Liver (tissue), 3 donors: ENCODE data around the gene PIGW.
A peak's percentile ranks its signal among the peaks of the same experiment; 100 is the strongest.

ENCODE experiments used
- ATF3 ChIP-seq: IDR thresholded peaks from 2 replicates; pipeline ENCODE4 v1.6.1; 2016; ENCODE audit warnings: antibody characterized with exemption
- EGR1 ChIP-seq, 2 donors: IDR thresholded peaks; 2 replicates each; pipeline ENCODE4 v1.6.1; 2016 to 2018; ENCODE audit warnings: antibody characterized with exemption in 2 of 2, low read depth in 2 of 2
- FOXA1 ChIP-seq: IDR thresholded peaks from 2 replicates; pipeline ENCODE4 v1.6.1; 2016; ENCODE audit warnings: antibody characterized with exemption
- HNF4G ChIP-seq: IDR thresholded peaks from 2 replicates; pipeline ENCODE4 v1.6.1; 2016; ENCODE audit warnings: antibody characterized with exemption
- RAD21 ChIP-seq, 2 donors: IDR thresholded peaks; 2 replicates each; pipeline ENCODE4 v1.6.1; 2016; ENCODE audit warnings: antibody characterized with exemption in 2 of 2, mild to moderate bottlenecking in 2 of 2
- REST ChIP-seq: IDR thresholded peaks from 2 replicates; pipeline ENCODE4 v1.6.1; 2016; ENCODE audit warnings: antibody characterized with exemption, mild to moderate bottlenecking
- RXRA ChIP-seq, 2 donors: IDR thresholded peaks; 2 replicates each; pipeline ENCODE4 v1.6.1; 2017 to 2018; ENCODE audit warnings: antibody characterized with exemption in 2 of 2, mild to moderate bottlenecking in 1 of 2
- SP1 ChIP-seq: IDR thresholded peaks from 2 replicates; pipeline ENCODE4 v1.6.1; 2018; ENCODE audit warnings: antibody characterized with exemption, mild to moderate bottlenecking
- TAF1 ChIP-seq: conservative IDR thresholded peaks from 2 replicates; pipeline ENCODE4 v1.6.1; 2016; ENCODE audit warnings: antibody characterized with exemption, mild to moderate bottlenecking
- YY1 ChIP-seq: IDR thresholded peaks from 2 replicates; pipeline ENCODE4 v1.6.1; 2016; ENCODE audit warnings: antibody characterized with exemption, mild to moderate bottlenecking
- ZBTB33 ChIP-seq: IDR thresholded peaks from 2 replicates; pipeline ENCODE4 v1.6.1; 2016; ENCODE audit warnings: antibody characterized with exemption
- TF ChIP-seq, protein P1 (sequence below): fragments of 150-350 bp; IDR thresholded peaks from 2 replicates; pipeline ENCODE4 v1.5.1; 2017; ENCODE audit warnings: improper control_type of control experiment, low read depth, low read length; ENCODE audit not compliant: missing input control
- TF ChIP-seq, protein P2 (sequence below): IDR thresholded peaks from 2 replicates; pipeline ENCODE4 v1.6.1; 2016; ENCODE audit warnings: antibody characterized with exemption
- donor health status: healthy.
- donor health status: healthy.

GRCh38 chr17:36547776-36548175 is 13.0 kb downstream of the PIGW start:
- peak; percentile 3 for TF ChIP-seq SP1
- TF ChIP-seq, protein P1, sequence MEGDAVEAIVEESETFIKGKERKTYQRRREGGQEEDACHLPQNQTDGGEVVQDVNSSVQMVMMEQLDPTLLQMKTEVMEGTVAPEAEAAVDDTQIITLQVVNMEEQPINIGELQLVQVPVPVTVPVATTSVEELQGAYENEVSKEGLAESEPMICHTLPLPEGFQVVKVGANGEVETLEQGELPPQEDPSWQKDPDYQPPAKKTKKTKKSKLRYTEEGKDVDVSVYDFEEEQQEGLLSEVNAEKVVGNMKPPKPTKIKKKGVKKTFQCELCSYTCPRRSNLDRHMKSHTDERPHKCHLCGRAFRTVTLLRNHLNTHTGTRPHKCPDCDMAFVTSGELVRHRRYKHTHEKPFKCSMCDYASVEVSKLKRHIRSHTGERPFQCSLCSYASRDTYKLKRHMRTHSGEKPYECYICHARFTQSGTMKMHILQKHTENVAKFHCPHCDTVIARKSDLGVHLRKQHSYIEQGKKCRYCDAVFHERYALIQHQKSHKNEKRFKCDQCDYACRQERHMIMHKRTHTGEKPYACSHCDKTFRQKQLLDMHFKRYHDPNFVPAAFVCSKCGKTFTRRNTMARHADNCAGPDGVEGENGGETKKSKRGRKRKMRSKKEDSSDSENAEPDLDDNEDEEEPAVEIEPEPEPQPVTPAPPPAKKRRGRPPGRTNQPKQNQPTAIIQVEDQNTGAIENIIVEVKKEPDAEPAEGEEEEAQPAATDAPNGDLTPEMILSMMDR = no peak
- no peak for TF ChIP-seq RAD21 (IDR thresholded peaks at IDR 0.05)
- TF ChIP-seq, protein P2, sequence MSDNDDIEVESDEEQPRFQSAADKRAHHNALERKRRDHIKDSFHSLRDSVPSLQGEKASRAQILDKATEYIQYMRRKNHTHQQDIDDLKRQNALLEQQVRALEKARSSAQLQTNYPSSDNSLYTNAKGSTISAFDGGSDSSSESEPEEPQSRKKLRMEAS = no peak
- no peak for TF ChIP-seq REST
- TF ChIP-seq EGR1 (IDR thresholded peaks at IDR 0.05; ENCODE audit: low read depth in 2 of 2) = no peak
- no peak for TF ChIP-seq YY1
- TF ChIP-seq RXRA (IDR thresholded peaks at IDR 0.05) = no peak
- TF ChIP-seq HNF4G = no peak
- TF ChIP-seq ATF3 = no peak
- TF ChIP-seq TAF1 = no peak
- no peak for TF ChIP-seq FOXA1
- TF ChIP-seq ZBTB33 = no peak
